K562 (cell line): ENCODE data around the gene C1orf122. TPM values are rescaled to one million over a fixed set of nuclear protein-coding genes. Genes with fewer than 3 reads are reported as not detected.
A peak's percentile ranks its signal among the peaks of the same experiment; 100 is the strongest.

ENCODE experiments used
- ARID1B ChIP-seq: fragments of 450-650 bp; IDR thresholded peaks from 2 replicates; pipeline ENCODE4 v1.6.1; 2016; ENCODE audit warnings: antibody characterized with exemption, mild to moderate bottlenecking, inconsistent platforms
- BACH1 ChIP-seq: fragments of 200-800 bp; sonication (Bioruptor generic); IDR thresholded peaks from 2 replicates; pipeline ENCODE4 v1.6.1; 2016; ENCODE audit warnings: missing genetic modification characterization, missing compliant biosample characterization
- CEBPB ChIP-seq: fragments of 450-650 bp; IDR thresholded peaks from 2 replicates; pipeline ENCODE4 v1.6.1; 2016; ENCODE audit warnings: missing genetic modification characterization, missing compliant biosample characterization
- CHD1 ChIP-seq: fragments of 200-600 bp; sonication (generic); IDR thresholded peaks from one replicate; pipeline ENCODE4 v1.6.1; 2012; ENCODE audit warnings: mild to moderate bottlenecking, moderate library complexity, low read length, inconsistent platforms
- E2F6 ChIP-seq, 2 experiments: IDR thresholded peaks; 2 replicates each; pipeline ENCODE4 v1.6.1; 2011; ENCODE audit warnings: borderline replicate concordance in 1 of 2, control low read depth in 1 of 2, low read depth in 1 of 2, low read length in 1 of 2, mild to moderate bottlenecking in 1 of 2, mixed read lengths in 1 of 2, moderate library complexity in 1 of 2; ENCODE audit not compliant: insufficient read depth in 1 of 2, insufficient read length in 1 of 2, poor library complexity in 1 of 2, severe bottlenecking in 1 of 2; ENCODE audit errors: extremely low read depth in 1 of 2
- EHMT2 ChIP-seq: fragments of 450-650 bp; IDR thresholded peaks from 2 replicates; pipeline ENCODE4 v1.6.1; 2018; ENCODE audit warnings: antibody characterized with exemption
- FOXM1 ChIP-seq, 2 experiments: fragments of 450-650 bp in 1 of 2; sonication (generic) in 1 of 2; formaldehyde crosslinking in 1 of 2; IDR thresholded peaks; 2 replicates each; pipeline versions ENCODE4 v1.6.1 to v1.9.0; 2017 to 2022; ENCODE audit warnings: low read depth in 2 of 2, mild to moderate bottlenecking in 2 of 2, missing genetic modification reagents in 1 of 2, moderate library complexity in 1 of 2
- GATAD2A ChIP-seq: fragments of 450-650 bp; IDR thresholded peaks from 2 replicates; pipeline ENCODE4 v1.6.1; 2017
- HDAC8 ChIP-seq: fragments of 450-650 bp; IDR thresholded peaks from 2 replicates; pipeline ENCODE4 v1.6.1; 2016; ENCODE audit warnings: mild to moderate bottlenecking, missing genetic modification characterization, moderate library complexity, missing compliant biosample characterization
- HNRNPH1 ChIP-seq: fragments of 200-400 bp; formaldehyde crosslinking; optimal IDR thresholded peaks from 2 replicates; pipeline ENCODE3; 2017; ENCODE audit warnings: low read depth, mild to moderate bottlenecking, low read length, moderate library complexity
- KAT7 ChIP-seq: sonication (generic); formaldehyde crosslinking; IDR thresholded peaks from 2 replicates; pipeline ENCODE4 v1.8.0; 2022; ENCODE audit warnings: missing genetic modification reagents, mild to moderate bottlenecking, borderline replicate concordance
- MAX ChIP-seq: sonication (generic); formaldehyde crosslinking; IDR thresholded peaks from 2 replicates; pipeline ENCODE4 v1.9.0; 2022; ENCODE audit warnings: mild to moderate bottlenecking, missing genetic modification reagents
- NFIC ChIP-seq: fragments of 450-650 bp; IDR thresholded peaks from 2 replicates; pipeline ENCODE4 v1.6.1; 2017; ENCODE audit warnings: mild to moderate bottlenecking, inconsistent platforms
- NFYB ChIP-seq: IDR thresholded peaks from 2 replicates; pipeline ENCODE4 v1.6.1; 2011; ENCODE audit warnings: mild to moderate bottlenecking, moderate library complexity; ENCODE audit not compliant: insufficient read length; ENCODE audit errors: extremely low read depth
- NONO ChIP-seq, 2 experiments: fragments of 200-400 bp in 1 of 2; fragments of 450-650 bp in 1 of 2; formaldehyde crosslinking in 1 of 2; IDR thresholded peaks; 2 replicates each; pipeline ENCODE4 v1.6.1; 2017; ENCODE audit warnings: low read depth in 2 of 2, mild to moderate bottlenecking in 2 of 2, moderate library complexity in 2 of 2, low read length in 1 of 2
- PTTG1 ChIP-seq: fragments of 450-650 bp; IDR thresholded peaks from 2 replicates; pipeline ENCODE4 v1.6.1; 2016; ENCODE audit warnings: low read depth, mild to moderate bottlenecking, missing genetic modification characterization, missing compliant biosample characterization
- RFX7 ChIP-seq: fragments of 250-450 bp; sonication (Bioruptor Pico); IDR thresholded peaks from 2 replicates; pipeline ENCODE4 v1.5.1; 2021; ENCODE audit warnings: mild to moderate bottlenecking
- SAP30 ChIP-seq: fragments of 200-600 bp; sonication (generic); IDR thresholded peaks from 2 replicates; pipeline ENCODE4 v1.6.1; 2012; ENCODE audit warnings: borderline replicate concordance, low read depth, mild to moderate bottlenecking, moderate library complexity, low read length, control low read depth, inconsistent platforms; ENCODE audit not compliant: insufficient read depth, poor library complexity, severe bottlenecking
- TAF15 ChIP-seq: fragments of 200-400 bp; formaldehyde crosslinking; IDR thresholded peaks from 2 replicates; pipeline ENCODE4 v1.6.1; 2017; ENCODE audit warnings: mild to moderate bottlenecking, low read depth, low read length, moderate library complexity
- ZBTB43 ChIP-seq: sonication (generic); formaldehyde crosslinking; IDR thresholded peaks from 2 replicates; pipeline ENCODE4 v1.8.0; 2023; ENCODE audit warnings: mild to moderate bottlenecking, missing genetic modification reagents
- ZFPM2 ChIP-seq: fragments of 250-450 bp; sonication (Bioruptor Pico); IDR thresholded peaks from 2 replicates; pipeline ENCODE4 v1.5.1; 2022; ENCODE audit warnings: mild to moderate bottlenecking
- ZNF655 ChIP-seq: fragments of 250-450 bp; sonication (Bioruptor Pico); IDR thresholded peaks from 2 replicates; pipeline ENCODE4 v1.5.0; 2021
- ZZZ3 ChIP-seq: fragments of 450-650 bp; IDR thresholded peaks from 2 replicates; pipeline ENCODE4 v1.6.1; 2016; ENCODE audit warnings: antibody characterized with exemption, mild to moderate bottlenecking, moderate library complexity
- polyA plus RNA-seq, 8 experiments: library from polyadenylated mRNA; depleted of rRNA in 4 of 8; stranded (reverse) in 5 of 8; unstranded in 3 of 8; fragments of >200 nt; fragmentation: Nextera tagmentation in 2 of 8; fragmentation: Illumina TruSeq in 1 of 8; extraction: Ambion mirVana in 2 of 8; extraction: Trizol in 1 of 8; gene quantifications; 2 replicates each; pipeline versions ENCODE4 v1.2.1 to v1.2.3, GENCODE V29; 2011 to 2014; ENCODE audit warnings: inconsistent platforms in 1 of 8, missing spikeins in 1 of 8
- total RNA-seq, 7 experiments: library from RNA; depleted of rRNA in 6 of 7; stranded (reverse); fragments of >200 nt in 6 of 7; fragmentation: Illumina TruSeq in 2 of 7; extraction: Trizol in 2 of 7; gene quantifications; 2 replicates each; pipeline versions ENCODE4 v1.2.1 to v1.2.3, GENCODE V29; 2011 to 2021; ENCODE audit warnings: low replicate concordance in 1 of 7

The C1orf122 gene
- total and polyA plus RNA-seq, 9 of the 15 experiments (the other 6 are each of a cell fraction or from before 2014, with no cell fraction given): 3.6 to 70.9 (median 17.3) TPM

GRCh38 chr1:37808369-37809319, 1.1 kb downstream of the C1orf122 start (continued):
- no peak for TF ChIP-seq GATAD2A
- no peak for TF ChIP-seq RFX7
- no peak for TF ChIP-seq BACH1 (tag)
- TF ChIP-seq ZBTB43 (CRISPR knock-in tag): no peak
- TF ChIP-seq ZFPM2 (CRISPR knock-in tag): no peak
- no peak for TF ChIP-seq ZZZ3
- no peak for TF ChIP-seq ARID1B
- TF ChIP-seq EHMT2: no peak
- no peak for TF ChIP-seq FOXM1 (IDR thresholded peaks at IDR 0.05; ENCODE audit: low read depth)
- no peak for TF ChIP-seq FOXM1 (CRISPR knock-in tag; IDR thresholded peaks at IDR 0.05; ENCODE audit: low read depth)
- TF ChIP-seq SAP30: peak; percentile 12
- no peak for TF ChIP-seq ZNF655 (CRISPR knock-in tag)
- TF ChIP-seq E2F6 (IDR thresholded peaks at IDR 0.05; ENCODE audit: borderline replicate concordance in 1 of 2, extremely low read depth in 1 of 2, insufficient read depth in 1 of 2, insufficient read length in 1 of 2, low read depth in 1 of 2, low read length in 1 of 2, poor library complexity in 1 of 2, severe bottlenecking in 1 of 2): peak in 1 of 2 experiments; percentile 61
- 0 out of 2 replicates have a peak, but pooled peaks have one; percentile 49 for TF ChIP-seq TAF15
- no peak for TF ChIP-seq PTTG1 (tag)
- no peak for TF ChIP-seq NONO (IDR thresholded peaks at IDR 0.05; ENCODE audit: low read depth in 2 of 2, low read length in 1 of 2)
- TF ChIP-seq NFIC: peak; percentile 25; the same call in 1 of the 2 replicates
- no peak for TF ChIP-seq NFYB
- no peak for TF ChIP-seq KAT7
- no peak for TF ChIP-seq CEBPB (tag)
- TF ChIP-seq CHD1: no peak
- TF ChIP-seq MAX (CRISPR knock-in tag): peak; percentile 60; the same call in 1 of the 2 replicates
- no peak for TF ChIP-seq HNRNPH1
- no peak for TF ChIP-seq HDAC8 (tag)
